ENCODE data around the gene PEX26.

- no peak for TF ChIP-seq CTCF (IDR thresholded peaks at IDR 0.05)
- TF ChIP-seq POLR2A (IDR thresholded peaks at IDR 0.05) = no peak
- TF ChIP-seq EP300 (IDR thresholded peaks at IDR 0.05) = no peak
Observed at GRCh38 chr22:18146389-18146753, 68.6 kb downstream of the PEX26 start.

Data from ovary (tissue), 3 donors.